ENCODE data around the gene BAZ2A. TPM values are rescaled to one million over a fixed set of nuclear protein-coding genes. Genes with fewer than 3 reads are reported as not detected.
A peak's percentile ranks its signal among the peaks of the same experiment; 100 is the strongest.

The BAZ2A gene
- total RNA-seq, 1 donor from 2014 or later = 92.8 TPM

DNA sequence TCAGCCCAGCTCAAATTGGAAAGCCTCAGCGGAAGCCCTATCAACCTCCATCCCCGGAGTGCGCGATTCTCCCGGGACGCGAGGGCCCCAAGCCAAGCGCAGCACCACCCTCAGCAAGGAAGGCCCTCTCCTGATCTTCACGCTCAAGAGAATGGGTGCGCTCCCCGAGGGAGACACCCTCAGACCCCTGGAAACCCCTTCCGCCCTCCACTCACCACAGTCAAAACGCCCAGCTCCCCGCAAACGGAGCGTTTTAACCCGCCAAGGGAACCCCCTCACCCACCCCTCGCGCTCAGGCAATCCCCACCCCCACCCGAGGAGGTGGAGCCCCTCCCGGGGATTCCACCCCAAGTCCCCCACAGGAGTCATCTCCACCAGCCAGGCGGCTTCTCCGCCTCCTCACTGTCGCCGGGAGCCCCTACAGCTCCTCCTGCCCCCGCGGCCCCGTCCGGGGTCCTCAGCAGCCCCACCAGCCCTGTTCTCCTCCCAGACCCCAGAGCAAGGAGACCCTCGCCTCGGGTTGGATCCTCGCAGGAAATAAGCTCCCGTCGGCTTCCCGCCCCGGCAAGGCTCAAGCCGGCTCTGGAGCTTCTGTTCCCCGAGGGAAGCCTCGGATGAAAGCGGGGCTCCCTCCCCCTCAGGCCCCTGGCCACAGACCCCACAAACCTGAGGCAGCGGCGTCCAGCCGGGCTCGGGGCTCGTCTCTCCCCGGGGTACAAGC, 507 bp downstream of the BAZ2A start:
- Histone ChIP-seq H3K27me3 (no peaks in the 10 kb centered on the region), H3K4me3 (peak overlapping the region; percentile 93 to 99), H3K4me1 (peaks cover 78% of the 10 kb centered on the region), H3K27ac (peak overlapping the region; percentile 100), H3K36me3 (no peaks in the 10 kb centered on the region), H3K9me3 (no peaks in the 10 kb centered on the region)
- intact Hi-C loops (cut with DNase I) = loop anchor here (10.0 kb wide), 1 partner anchor 115 kb away; no protein-coding TSS in a partner anchor
- DNase-seq (ENCODE audit: extremely low spot score in 2 of 2) = no peak
- TF ChIP-seq, protein P1, sequence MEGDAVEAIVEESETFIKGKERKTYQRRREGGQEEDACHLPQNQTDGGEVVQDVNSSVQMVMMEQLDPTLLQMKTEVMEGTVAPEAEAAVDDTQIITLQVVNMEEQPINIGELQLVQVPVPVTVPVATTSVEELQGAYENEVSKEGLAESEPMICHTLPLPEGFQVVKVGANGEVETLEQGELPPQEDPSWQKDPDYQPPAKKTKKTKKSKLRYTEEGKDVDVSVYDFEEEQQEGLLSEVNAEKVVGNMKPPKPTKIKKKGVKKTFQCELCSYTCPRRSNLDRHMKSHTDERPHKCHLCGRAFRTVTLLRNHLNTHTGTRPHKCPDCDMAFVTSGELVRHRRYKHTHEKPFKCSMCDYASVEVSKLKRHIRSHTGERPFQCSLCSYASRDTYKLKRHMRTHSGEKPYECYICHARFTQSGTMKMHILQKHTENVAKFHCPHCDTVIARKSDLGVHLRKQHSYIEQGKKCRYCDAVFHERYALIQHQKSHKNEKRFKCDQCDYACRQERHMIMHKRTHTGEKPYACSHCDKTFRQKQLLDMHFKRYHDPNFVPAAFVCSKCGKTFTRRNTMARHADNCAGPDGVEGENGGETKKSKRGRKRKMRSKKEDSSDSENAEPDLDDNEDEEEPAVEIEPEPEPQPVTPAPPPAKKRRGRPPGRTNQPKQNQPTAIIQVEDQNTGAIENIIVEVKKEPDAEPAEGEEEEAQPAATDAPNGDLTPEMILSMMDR (IDR thresholded peaks at IDR 0.05) = no peak
- TF ChIP-seq POLR2AphosphoS5 (IDR thresholded peaks at IDR 0.05; ENCODE audit: insufficient read depth in 1 of 2, low read depth in 1 of 2) = no peak
- no peak for TF ChIP-seq POLR2A (IDR thresholded peaks at IDR 0.05)

DNA sequence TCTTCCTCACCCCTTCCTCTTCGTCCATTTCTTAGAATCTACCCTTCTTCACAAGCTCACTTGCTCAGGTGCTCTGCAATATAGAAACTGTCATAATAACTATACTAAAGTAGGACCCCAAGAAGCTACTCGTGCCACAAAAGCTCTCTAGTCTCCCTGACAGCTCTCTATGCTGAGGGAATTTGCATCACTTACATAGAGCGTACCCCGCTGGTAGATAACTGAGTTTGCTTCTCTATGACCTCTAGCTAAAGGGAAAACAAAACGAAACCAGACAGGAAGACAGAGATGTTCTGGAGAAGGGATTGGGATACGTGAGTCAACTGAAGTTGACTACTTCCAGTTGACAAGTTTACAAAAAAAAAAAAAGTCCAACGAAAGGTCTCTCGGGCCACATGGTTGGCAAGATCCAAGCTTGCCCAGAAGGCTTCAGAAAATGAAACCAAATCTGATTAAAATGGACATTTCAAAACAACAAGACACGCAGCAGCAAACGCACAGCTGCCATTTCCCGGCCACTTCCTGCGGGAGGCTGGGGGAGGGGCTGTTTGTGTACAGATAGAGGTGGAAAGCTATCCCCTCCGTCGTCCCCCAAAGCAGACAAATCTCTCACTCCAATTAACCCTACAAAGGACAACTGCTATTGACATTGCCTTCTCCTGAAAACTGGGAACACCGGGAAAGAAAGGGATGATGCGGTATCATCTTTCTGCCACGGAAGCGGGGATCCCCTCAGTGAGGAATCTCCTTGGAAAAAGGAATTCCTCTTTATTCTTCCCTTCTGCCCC, 1.3 kb downstream of the BAZ2A start:
- no peaks in the 10 kb centered on the region for H3K36me3 ChIP-seq
- TF ChIP-seq POLR2AphosphoS5 (IDR thresholded peaks at IDR 0.05; ENCODE audit: insufficient read depth in 1 of 2, low read depth in 1 of 2) = peak in 1 of 2 donors; percentile 84
- TF ChIP-seq, protein P1 (IDR thresholded peaks at IDR 0.05) = no peak
- TF ChIP-seq POLR2A (IDR thresholded peaks at IDR 0.05) = no peak
- no peak for DNase-seq (ENCODE audit: extremely low spot score in 2 of 2)
- no peaks in the 10 kb centered on the region for H3K27me3 ChIP-seq
- no peaks in the 10 kb centered on the region for H3K9me3 ChIP-seq
- intact Hi-C loops (cut with DNase I) = no loop called here
- peaks cover 78% of the 10 kb centered on the region for H3K4me1 ChIP-seq
- H3K4me3 ChIP-seq = peak overlapping the region; percentile 93 to 99
- peak overlapping the region; percentile 100 for H3K27ac ChIP-seq

DNA sequence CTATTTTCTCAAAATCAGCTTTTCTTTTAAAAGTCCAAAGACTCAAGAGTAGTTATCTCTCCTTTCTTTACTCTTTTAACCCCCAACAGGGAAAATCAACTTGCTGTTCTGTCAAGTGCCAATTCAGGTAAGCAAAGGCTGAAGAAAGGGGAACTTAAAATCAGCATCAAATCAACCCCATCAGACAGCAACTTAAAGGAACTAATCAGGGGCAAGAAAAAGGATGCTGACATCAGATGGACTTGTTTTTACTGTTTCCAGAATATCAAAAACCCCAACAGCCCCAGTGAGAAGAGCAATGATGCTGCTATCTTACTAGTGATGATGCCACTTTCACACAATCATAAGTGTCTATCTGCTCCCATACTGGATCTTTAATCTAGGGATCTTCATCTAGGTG, 3.4 kb downstream of the BAZ2A start:
- Histone ChIP-seq H3K27ac (no peak overlapping the region), H3K27me3 (no peaks in the 10 kb centered on the region), H3K4me1 (peaks cover 75% of the 10 kb centered on the region), H3K36me3 (no peaks in the 10 kb centered on the region), H3K9me3 (no peaks in the 10 kb centered on the region), H3K4me3 (no peak overlapping the region)
- intact Hi-C loops (cut with DNase I) = no loop called here
- DNase-seq (ENCODE audit: extremely low spot score in 2 of 2) = no peak
- no peak for TF ChIP-seq POLR2AphosphoS5 (IDR thresholded peaks at IDR 0.05; ENCODE audit: insufficient read depth in 1 of 2, low read depth in 1 of 2)
- TF ChIP-seq, protein P1 (IDR thresholded peaks at IDR 0.05) = no peak
- no peak for TF ChIP-seq POLR2A (IDR thresholded peaks at IDR 0.05)

DNA sequence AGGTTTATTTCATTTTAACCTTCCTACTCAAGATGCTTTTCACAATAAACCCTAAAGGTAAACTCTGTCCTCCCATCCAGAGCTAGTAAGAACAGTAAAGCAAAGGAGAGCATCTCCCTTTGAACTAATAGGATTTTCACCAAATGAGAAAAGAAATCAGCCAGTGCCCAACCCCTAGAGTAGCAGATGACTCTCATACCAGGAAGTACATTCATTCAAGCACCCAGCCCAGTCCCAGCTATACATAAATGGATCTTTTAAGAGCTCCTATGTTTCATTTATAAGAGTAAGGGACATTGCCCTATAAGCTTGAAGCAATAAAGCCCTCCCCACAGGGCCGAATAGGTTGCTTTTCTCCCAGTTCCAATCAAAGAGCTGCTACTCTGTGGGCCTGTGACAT, 7.6 kb downstream of the BAZ2A start:
- TF ChIP-seq POLR2A (IDR thresholded peaks at IDR 0.05) (no peak), POLR2AphosphoS5 (IDR thresholded peaks at IDR 0.05; ENCODE audit: insufficient read depth in 1 of 2, low read depth in 1 of 2) (no peak)
- TF ChIP-seq, protein P1 (IDR thresholded peaks at IDR 0.05) = no peak
- no peak for DNase-seq (ENCODE audit: extremely low spot score in 2 of 2)
- peaks cover 0 to 4% of the 10 kb centered on the region in 2 donors for H3K36me3 ChIP-seq
- no peak overlapping the region for H3K27ac ChIP-seq
- no peaks in the 10 kb centered on the region for H3K9me3 ChIP-seq
- peaks cover 78% of the 10 kb centered on the region for H3K4me1 ChIP-seq
- H3K4me3 ChIP-seq = no peak overlapping the region
- H3K27me3 ChIP-seq = no peaks in the 10 kb centered on the region
- intact Hi-C loops (cut with DNase I) = no loop called here
